GM19238 (cell line): Measurements from ENCODE around the gene HMCN2.

Source experiments
- DNase-seq: peaks from one replicate; pipeline ENCODE4 v3.0.0; 2011; ENCODE audit warnings: low spot score; ENCODE audit not compliant: insufficient read length

The HMCN2 gene

GRCh38 chr9:130447193-130447816, 181.7 kb downstream of the HMCN2 start:
- DNase-seq = no peak

- DNase-seq = no peak
Observed at GRCh38 chr9:130448035-130448624, 182.6 kb downstream of the HMCN2 start.

- DNase-seq = no peak
Observed at GRCh38 chr9:130448771-130449603, 183.4 kb downstream of the HMCN2 start.

GRCh38 chr9:130450344-130451003, 184.9 kb downstream of the HMCN2 start:
- no peak for DNase-seq

GRCh38 chr9:130451004-130451390, 185.4 kb downstream of the HMCN2 start:
- DNase-seq = no peak

- no peak for DNase-seq
Observed at GRCh38 chr9:130451509-130452388, 186.2 kb downstream of the HMCN2 start.

- DNase-seq = no peak
Observed at GRCh38 chr9:130452835-130453234, 187.3 kb downstream of the HMCN2 start.

GRCh38 chr9:130453487-130453886, 187.9 kb downstream of the HMCN2 start:
- DNase-seq = no peak

- DNase-seq = no peak
Observed at GRCh38 chr9:130454096-130454811, 188.7 kb downstream of the HMCN2 start.

- DNase-seq = no peak
Observed at GRCh38 chr9:130454812-130455325, 189.3 kb downstream of the HMCN2 start.

- no peak for DNase-seq
Observed at GRCh38 chr9:130458027-130458803, 192.7 kb downstream of the HMCN2 start.

GRCh38 chr9:130458804-130459067, 193.2 kb downstream of the HMCN2 start:
- DNase-seq = no peak

- DNase-seq = no peak
Observed at GRCh38 chr9:130459151-130459550, 193.6 kb downstream of the HMCN2 start.

GRCh38 chr9:130459941-130460669, 194.5 kb downstream of the HMCN2 start:
- DNase-seq = no peak

GRCh38 chr9:130461218-130461630, 195.7 kb downstream of the HMCN2 start:
- peak; percentile 75 for DNase-seq

- DNase-seq = no peak
Observed at GRCh38 chr9:130461731-130462130, 196.2 kb downstream of the HMCN2 start.

GRCh38 chr9:130462685-130463540, 197.4 kb downstream of the HMCN2 start:
- no peak for DNase-seq
